GM11168 (cell line): Measurements from ENCODE around the gene AIFM2.

ENCODE experiments used
- in situ Hi-C: fragments of 300-500 bp; cut with MboI; formaldehyde crosslinking; loops from one replicate; pipeline ENCODE4 v1.12.0; 2022; ENCODE audit warnings: low sequenced_read_pairs; ENCODE audit not compliant: unreplicated experiment

Gene AIFM2

GRCh38 chr10:70064486-70064885, 68.1 kb downstream of the AIFM2 start:
- in situ Hi-C loops = no loop called here

GRCh38 chr10:70063418-70064098, 69.1 kb downstream of the AIFM2 start:
- in situ Hi-C loops = no loop called here
